AG04450 (cell line): ENCODE data around the gene CDH4. TPM values are rescaled to one million over a fixed set of nuclear protein-coding genes. Genes with fewer than 3 reads are reported as not detected.

Experiments used
- CTCF ChIA-PET: fragments of 300-600, 350-600 bp; formaldehyde crosslinking; extraction: SDS; loops from one replicate; lab custom pipeline; 2022; ENCODE audit warnings: antibody characterized with exemption, inconsistent platforms; lab: Charles Lee
- POLR2A ChIA-PET: fragments of 350-600 bp; formaldehyde crosslinking; extraction: SDS; loops from one replicate; lab custom pipeline; 2021; ENCODE audit warnings: antibody characterized with exemption, inconsistent platforms; lab: Yijun Ruan, JAX
- DNase-seq: peaks from one replicate; pipeline ENCODE4 v3.0.0-alpha.2; 2011; ENCODE audit warnings: low read depth, low spot score
- H3K27ac ChIP-seq: one replicate; pipeline ENCODE4 v1.5.1; 2012; ENCODE audit warnings: low read depth, low read length, control low read depth
- H3K27me3 ChIP-seq: one replicate; pipeline ENCODE4 v1.6.0; 2012; ENCODE audit warnings: low read length; ENCODE audit not compliant: control insufficient read depth, insufficient read depth
- H3K4me3 ChIP-seq: 2 replicates; pipeline ENCODE4 v1.5.1; 2011; ENCODE audit warnings: mild to moderate bottlenecking, low read depth, low read length, control low read depth
- H3K9me3 ChIP-seq: 2 replicates; pipeline ENCODE4 v1.5.1; 2012; ENCODE audit warnings: low read length; ENCODE audit not compliant: control insufficient read depth, insufficient read depth
- CTCF ChIP-seq: IDR thresholded peaks from 2 replicates; pipeline ENCODE4 v1.5.1; 2011; ENCODE audit warnings: low read depth, low read length, control low read depth, inconsistent platforms
- polyA plus RNA-seq: library from polyadenylated mRNA; depleted of rRNA; stranded (reverse); fragments of >200 nt; gene quantifications from 2 replicates; pipeline ENCODE4 v1.2.3, GENCODE V29; 2011

The CDH4 gene
- polyA plus RNA-seq, 1 experiment = 1.6 TPM

GRCh38 chr20:61900945-61901293, 648.9 kb downstream of the CDH4 start:
- TF ChIP-seq CTCF = no peak
- ChIA-PET POLR2A (no interaction called here), CTCF (no interaction called here)
- DNase-seq = no peak
- peaks cover 2% of the 10 kb centered on the region for H3K27me3 ChIP-seq
- no peak overlapping the region for H3K4me3 ChIP-seq
- peaks cover 4% of the 10 kb centered on the region; the same call in 1 of the 2 replicates for H3K9me3 ChIP-seq
- no peak overlapping the region for H3K27ac ChIP-seq

- peaks cover 2% of the 10 kb centered on the region for H3K27me3 ChIP-seq
- no peak overlapping the region for H3K27ac ChIP-seq
- ChIA-PET CTCF (no interaction called here), POLR2A (no interaction called here)
- peaks cover 4% of the 10 kb centered on the region; the same call in 1 of the 2 replicates for H3K9me3 ChIP-seq
- TF ChIP-seq CTCF = no peak
- no peak for DNase-seq
- H3K4me3 ChIP-seq = no peak overlapping the region
Observed at GRCh38 chr20:61901392-61902220, 649.5 kb downstream of the CDH4 start.

- ChIA-PET POLR2A (no interaction called here), CTCF (no interaction called here)
- Histone ChIP-seq H3K9me3 (peaks cover 4% of the 10 kb centered on the region; the same call in 1 of the 2 replicates), H3K27ac (no peak overlapping the region), H3K4me3 (no peak overlapping the region), H3K27me3 (peaks cover 2% of the 10 kb centered on the region)
- DNase-seq = no peak
- no peak for TF ChIP-seq CTCF
Observed at GRCh38 chr20:61902221-61902869, 650.3 kb downstream of the CDH4 start.

GRCh38 chr20:61903575-61904340, 651.7 kb downstream of the CDH4 start:
- CTCF ChIA-PET = no interaction called here
- Histone ChIP-seq H3K9me3 (peaks cover 4% of the 10 kb centered on the region; the same call in 1 of the 2 replicates), H3K27me3 (no peaks in the 10 kb centered on the region), H3K27ac (no peak overlapping the region), H3K4me3 (no peak overlapping the region)
- POLR2A ChIA-PET = no interaction called here
- no peak for TF ChIP-seq CTCF
- DNase-seq = no peak
